HG02884 (cell line): ENCODE data around the gene SAMD3.
"Not testable (repeated sequence)": the region's sequence is repeated elsewhere in the genome, so short reads cannot be mapped to it uniquely, and the experiment has no call there.

ENCODE experiments used
- ATAC-seq: cut with Tn5 transposase; IDR thresholded peaks from one replicate; pipeline ENCODE4 v1.9.1; 2021; ENCODE audit warnings: mild to moderate bottlenecking, moderate library complexity; ENCODE audit not compliant: unreplicated experiment

Gene SAMD3

GRCh38 chr6:130222775-130223174, at the start of gene SAMD3:
TSS of gene SAMD3 (minus strand) at chr6:130222951. CDS start at chr6:130215273, 7,678 bp downstream.
- no peak for ATAC-seq

- ATAC-seq = peak; percentile 55
These were observed 47.4 kb upstream of the SAMD3 start for GRCh38 chr6:130269969-130270635.

- not testable (repeated sequence) for ATAC-seq
These were observed 42.8 kb upstream of the SAMD3 start for GRCh38 chr6:130265553-130265952.

- no peak for ATAC-seq
These were observed 39.3 kb upstream of the SAMD3 start for GRCh38 chr6:130262008-130262407.

- not testable (repeated sequence) for ATAC-seq
These were observed 38.8 kb upstream of the SAMD3 start for GRCh38 chr6:130261558-130261957.

GRCh38 chr6:130260614-130261241, 38.0 kb upstream of the SAMD3 start:
- peak; percentile 35 for ATAC-seq

- peak; percentile 71 for ATAC-seq
These were observed 37.3 kb upstream of the SAMD3 start for GRCh38 chr6:130260050-130260462.

- ATAC-seq = peak; percentile 5
These were observed 36.8 kb upstream of the SAMD3 start for GRCh38 chr6:130259557-130259956.

GRCh38 chr6:130259140-130259539, 36.4 kb upstream of the SAMD3 start:
- ATAC-seq = no peak

GRCh38 chr6:130252527-130253237, 29.9 kb upstream of the SAMD3 start:
- no peak for ATAC-seq

- ATAC-seq = no peak
These were observed 22.5 kb upstream of the SAMD3 start for GRCh38 chr6:130245267-130245666.

GRCh38 chr6:130244728-130245127, 22.0 kb upstream of the SAMD3 start:
- no peak for ATAC-seq

- no peak for ATAC-seq
These were observed 17.5 kb upstream of the SAMD3 start for GRCh38 chr6:130240232-130240631.

GRCh38 chr6:130239755-130240154, 17.0 kb upstream of the SAMD3 start:
- no peak for ATAC-seq

- no peak for ATAC-seq
These were observed 10.6 kb upstream of the SAMD3 start for GRCh38 chr6:130233330-130233729.

- not testable (repeated sequence) for ATAC-seq
These were observed 7.8 kb upstream of the SAMD3 start for GRCh38 chr6:130230531-130230930.

- ATAC-seq = no peak
These were observed 6.9 kb upstream of the SAMD3 start for GRCh38 chr6:130229645-130230044.

- peak; percentile 92 for ATAC-seq
These were observed 757 bp upstream of the SAMD3 start for GRCh38 chr6:130223508-130223907.

GRCh38 chr6:130218134-130218533, 4.6 kb downstream of the SAMD3 start:
- no peak for ATAC-seq

GRCh38 chr6:130216620-130217019, 6.1 kb downstream of the SAMD3 start:
- ATAC-seq = no peak

GRCh38 chr6:130215526-130215925, 7.2 kb downstream of the SAMD3 start:
- no peak for ATAC-seq
